GM12875 (cell line): Measurements from ENCODE around the gene TBC1D16.

ENCODE experiments used
- H3K4me3 ChIP-seq: one replicate; pipeline ENCODE4 v1.5.1; 2011; ENCODE audit warnings: low read depth, low read length, control low read depth
- CTCF ChIP-seq: IDR thresholded peaks from 2 replicates; pipeline ENCODE4 v1.5.1; 2011; ENCODE audit warnings: low read depth, mild to moderate bottlenecking, control low read depth, inconsistent platforms, low read length, moderate library complexity, borderline replicate concordance; ENCODE audit not compliant: insufficient read depth

The TBC1D16 gene

GRCh38 chr17:79950751-79951150 lies 84.9 kb downstream of the TBC1D16 start:
- TF ChIP-seq CTCF = no peak
- H3K4me3 ChIP-seq = no peak overlapping the region

DNA sequence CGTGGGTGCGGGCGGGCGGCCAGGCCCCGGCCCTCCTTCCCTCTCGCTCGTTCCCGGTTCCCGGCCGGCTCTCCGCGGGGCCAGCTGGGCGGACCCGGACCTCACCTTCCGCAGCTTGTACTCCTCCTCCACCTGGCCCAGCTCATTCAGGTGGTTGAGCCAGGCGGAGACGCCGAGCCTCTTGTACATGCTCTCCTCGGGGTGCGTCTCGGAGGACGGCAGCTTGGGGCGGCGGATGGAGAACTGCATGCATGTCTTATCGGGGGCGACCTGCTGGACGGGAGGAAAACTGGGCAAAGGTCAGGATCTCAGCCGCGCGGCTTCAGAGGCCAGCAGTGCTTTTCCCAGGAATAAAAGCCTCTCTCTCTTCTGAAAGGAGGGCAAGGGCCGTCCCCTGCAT lies 85.4 kb downstream of the TBC1D16 start:
- H3K4me3 ChIP-seq = no peak overlapping the region
- no peak for TF ChIP-seq CTCF

DNA sequence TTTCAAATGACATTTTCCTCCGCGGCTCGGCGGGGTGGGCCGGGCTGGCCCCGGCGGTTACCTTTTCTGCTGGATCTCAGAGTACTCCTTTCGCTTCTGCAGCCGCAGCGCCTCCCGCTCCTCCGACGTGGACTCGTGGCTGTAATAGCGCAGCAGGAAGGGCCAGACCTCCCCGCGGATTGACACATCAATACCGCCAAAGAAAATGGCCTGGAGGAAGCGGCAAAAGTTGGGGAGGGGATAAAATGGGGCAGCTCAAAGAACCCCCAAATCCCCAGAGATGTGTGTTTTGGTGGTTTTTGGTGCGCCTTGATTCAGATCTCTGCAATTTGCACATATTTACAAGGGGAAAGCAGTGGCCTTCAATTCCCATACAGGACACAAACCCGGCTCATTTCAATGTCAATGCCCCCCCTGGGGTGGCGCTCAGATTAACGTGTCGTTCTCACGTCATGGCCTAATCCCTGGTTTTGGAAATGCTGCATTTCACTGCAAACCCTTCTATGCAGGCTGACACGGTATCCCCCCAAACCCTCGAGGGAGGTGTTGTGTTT lies 85.9 kb downstream of the TBC1D16 start:
- no peak for TF ChIP-seq CTCF

GRCh38 chr17:79948945-79949655 lies 86.6 kb downstream of the TBC1D16 start:
- TF ChIP-seq CTCF = no peak
- H3K4me3 ChIP-seq = no peak overlapping the region

More for the DNA sequence above, 85.9 kb downstream of the TBC1D16 start:
- no peak overlapping the region for H3K4me3 ChIP-seq

- no peak overlapping the region for H3K4me3 ChIP-seq
- TF ChIP-seq CTCF = no peak
Measured at GRCh38 chr17:79948406-79948944, 87.2 kb downstream of the TBC1D16 start.

GRCh38 chr17:79947351-79948031 lies 88.2 kb downstream of the TBC1D16 start:
- no peak for TF ChIP-seq CTCF
- H3K4me3 ChIP-seq = no peak overlapping the region
